ENCODE results near the gene DMD.

DMD gene

GRCh38 chrX:31420711-31421151 lies 1790.6 kb downstream of the DMD start:
- no peaks in the 10 kb centered on the region for H3K27me3 Mint-ChIP-seq (ENCODE audit: low read depth)
- H3K9me3 Mint-ChIP-seq = peaks cover 7% of the 10 kb centered on the region
- no peaks in the 10 kb centered on the region for H3K36me3 Mint-ChIP-seq (ENCODE audit: low read depth)
- H3K27ac Mint-ChIP-seq = peak overlapping the region; percentile 40 to 93 (median 67)
- H3K4me3 Mint-ChIP-seq = no peak overlapping the region
- peaks cover 9% of the 10 kb centered on the region for H3K4me1 Mint-ChIP-seq
- TF ChIP-seq, protein P1, sequence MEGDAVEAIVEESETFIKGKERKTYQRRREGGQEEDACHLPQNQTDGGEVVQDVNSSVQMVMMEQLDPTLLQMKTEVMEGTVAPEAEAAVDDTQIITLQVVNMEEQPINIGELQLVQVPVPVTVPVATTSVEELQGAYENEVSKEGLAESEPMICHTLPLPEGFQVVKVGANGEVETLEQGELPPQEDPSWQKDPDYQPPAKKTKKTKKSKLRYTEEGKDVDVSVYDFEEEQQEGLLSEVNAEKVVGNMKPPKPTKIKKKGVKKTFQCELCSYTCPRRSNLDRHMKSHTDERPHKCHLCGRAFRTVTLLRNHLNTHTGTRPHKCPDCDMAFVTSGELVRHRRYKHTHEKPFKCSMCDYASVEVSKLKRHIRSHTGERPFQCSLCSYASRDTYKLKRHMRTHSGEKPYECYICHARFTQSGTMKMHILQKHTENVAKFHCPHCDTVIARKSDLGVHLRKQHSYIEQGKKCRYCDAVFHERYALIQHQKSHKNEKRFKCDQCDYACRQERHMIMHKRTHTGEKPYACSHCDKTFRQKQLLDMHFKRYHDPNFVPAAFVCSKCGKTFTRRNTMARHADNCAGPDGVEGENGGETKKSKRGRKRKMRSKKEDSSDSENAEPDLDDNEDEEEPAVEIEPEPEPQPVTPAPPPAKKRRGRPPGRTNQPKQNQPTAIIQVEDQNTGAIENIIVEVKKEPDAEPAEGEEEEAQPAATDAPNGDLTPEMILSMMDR (IDR thresholded peaks at IDR 0.05; ENCODE audit: unreplicated experiment in 3 of 3) = no peak

GRCh38 chrX:31420302-31420701 lies 1791.0 kb downstream of the DMD start:
- Mint-ChIP-seq H3K27me3 (ENCODE audit: low read depth) (no peaks in the 10 kb centered on the region), H3K27ac (peak overlapping the region; percentile 40 to 93 (median 67)), H3K4me3 (no peak overlapping the region), H3K36me3 (ENCODE audit: low read depth) (no peaks in the 10 kb centered on the region), H3K4me1 (peaks cover 9% of the 10 kb centered on the region), H3K9me3 (peaks cover 7% of the 10 kb centered on the region)
- TF ChIP-seq, protein P1 (IDR thresholded peaks at IDR 0.05; ENCODE audit: unreplicated experiment in 3 of 3) = no peak

GRCh38 chrX:31397119-31397518 lies 1814.2 kb downstream of the DMD start:
- Mint-ChIP-seq H3K36me3 (ENCODE audit: low read depth) (no peaks in the 10 kb centered on the region), H3K4me1 (no peaks in the 10 kb centered on the region), H3K9me3 (peaks cover 21% of the 10 kb centered on the region), H3K27me3 (ENCODE audit: low read depth) (no peaks in the 10 kb centered on the region), H3K27ac (no peak overlapping the region), H3K4me3 (no peak overlapping the region)
- TF ChIP-seq, protein P1 (IDR thresholded peaks at IDR 0.05; ENCODE audit: unreplicated experiment in 3 of 3) = no peak

- H3K27me3 Mint-ChIP-seq (ENCODE audit: low read depth) = no peaks in the 10 kb centered on the region
- peaks cover 9% of the 10 kb centered on the region for H3K9me3 Mint-ChIP-seq
- TF ChIP-seq, protein P1 (IDR thresholded peaks at IDR 0.05; ENCODE audit: unreplicated experiment in 3 of 3) = no peak
- H3K27ac Mint-ChIP-seq = no peak overlapping the region
- H3K36me3 Mint-ChIP-seq (ENCODE audit: low read depth) = no peaks in the 10 kb centered on the region
- no peaks in the 10 kb centered on the region for H3K4me1 Mint-ChIP-seq
- no peak overlapping the region for H3K4me3 Mint-ChIP-seq
These were observed 1818.8 kb downstream of the DMD start for GRCh38 chrX:31392513-31392912.

- TF ChIP-seq, protein P1 (IDR thresholded peaks at IDR 0.05; ENCODE audit: unreplicated experiment in 3 of 3) = no peak
- Mint-ChIP-seq H3K9me3 (peaks cover 13% of the 10 kb centered on the region), H3K27me3 (ENCODE audit: low read depth) (no peaks in the 10 kb centered on the region), H3K27ac (no peak overlapping the region), H3K36me3 (ENCODE audit: low read depth) (no peaks in the 10 kb centered on the region), H3K4me1 (no peaks in the 10 kb centered on the region), H3K4me3 (no peak overlapping the region)
These were observed 1822.4 kb downstream of the DMD start for GRCh38 chrX:31388946-31389345.

- no peaks in the 10 kb centered on the region for H3K36me3 Mint-ChIP-seq (ENCODE audit: low read depth)
- H3K4me3 Mint-ChIP-seq = no peak overlapping the region
- no peaks in the 10 kb centered on the region for H3K4me1 Mint-ChIP-seq
- H3K27me3 Mint-ChIP-seq (ENCODE audit: low read depth) = no peaks in the 10 kb centered on the region
- H3K9me3 Mint-ChIP-seq = peaks cover 31% of the 10 kb centered on the region
- TF ChIP-seq, protein P1 (IDR thresholded peaks at IDR 0.05; ENCODE audit: unreplicated experiment in 3 of 3) = no peak
- no peak overlapping the region for H3K27ac Mint-ChIP-seq
These were observed 1826.9 kb downstream of the DMD start for GRCh38 chrX:31384471-31384870.
